H1 (cell line): ENCODE data around the gene SLC22A15. TPM values are rescaled to one million over a fixed set of nuclear protein-coding genes. Genes with fewer than 3 reads are reported as not detected.

Experiments used
- EZH2 ChIP-seq: fragments of 200-600 bp; sonication (generic); IDR thresholded peaks from 2 replicates; pipeline ENCODE4 v1.7.1; 2012; ENCODE audit warnings: low read depth, mild to moderate bottlenecking, moderate library complexity, low read length, inconsistent platforms; ENCODE audit not compliant: severe bottlenecking
- JUN ChIP-seq: IDR thresholded peaks from 2 replicates; pipeline ENCODE4 v1.6.1; 2011; ENCODE audit warnings: low read depth, mild to moderate bottlenecking, improper control_type of control experiment, low read length
- KDM1A ChIP-seq: fragments of 200-600, 300-600 bp; sonication (generic); IDR thresholded peaks from 2 replicates; pipeline ENCODE4 v1.7.1; 2016; ENCODE audit warnings: mild to moderate bottlenecking, low read length, borderline replicate concordance
- NANOG ChIP-seq: IDR thresholded peaks from 2 replicates; pipeline ENCODE4 v1.6.1; 2011; ENCODE audit warnings: low read length, low read depth, mild to moderate bottlenecking, inconsistent platforms; ENCODE audit not compliant: insufficient read depth, poor library complexity, severe bottlenecking
- POU5F1 ChIP-seq: IDR thresholded peaks from 2 replicates; pipeline ENCODE4 v1.6.1; 2011; ENCODE audit warnings: low read depth, mild to moderate bottlenecking, low read length, moderate library complexity
- RBBP5 ChIP-seq: IDR thresholded peaks from 2 replicates; pipeline ENCODE4 v1.7.1; 2012; ENCODE audit warnings: low read depth, mild to moderate bottlenecking, inconsistent platforms, low read length, moderate library complexity, borderline replicate concordance
- SP1 ChIP-seq: IDR thresholded peaks from 2 replicates; pipeline ENCODE4 v1.6.1; 2011; ENCODE audit warnings: low read depth, low read length
- ZNF274 ChIP-seq: IDR thresholded peaks from 2 replicates; pipeline ENCODE4 v1.7.0; 2012; ENCODE audit warnings: low read length, borderline replicate concordance; ENCODE audit errors: extremely low read depth
- polyA plus RNA-seq, 7 experiments: library from polyadenylated mRNA; depleted of rRNA in 3 of 7; stranded (reverse) in 5 of 7; unstranded in 2 of 7; fragments of >200 nt in 5 of 7; fragments of 200-250 nt in 2 of 7; gene quantifications; 1 replicate in 5 of 7; 2 replicates in 1 of 7; 4 replicates in 1 of 7; pipeline versions ENCODE4 v1.2.1 to v1.2.3, GENCODE V29; 2011 to 2013; ENCODE audit warnings: missing spikeins in 2 of 7, mixed read lengths in 2 of 7
- total RNA-seq: library from RNA; stranded (reverse); fragmentation: NEBNext Ultra II Directional; extraction: Animal tissue kit (Norgen Biotek cat#: 25700); gene quantifications from 2 replicates; pipeline ENCODE4 v1.2.1, GENCODE V29; 2021

SLC22A15 gene
- total and polyA plus RNA-seq, 2 of the 8 experiments (the other 6 are each of a cell fraction or from before 2014, with no cell fraction given), result 3.2 to 3.3 TPM

GRCh38 chr1:115955228-115955627, 21.1 kb upstream of the SLC22A15 start (continued):
- no peak for TF ChIP-seq ZNF274
- no peak for TF ChIP-seq SP1
- no peak for TF ChIP-seq RBBP5
- no peak for TF ChIP-seq KDM1A
- no peak for TF ChIP-seq POU5F1
- TF ChIP-seq JUN, result no peak
- TF ChIP-seq EZH2, result no peak
- no peak for TF ChIP-seq NANOG
